Fibroblast of lung (primary cell): ENCODE data around the gene SEC61B.

Experiments used
- CTCF ChIP-seq, 2 donors: IDR thresholded peaks in 1 of 2; conservative IDR thresholded peaks in 1 of 2; 1 replicate in 1 of 2; 2 replicates in 1 of 2; pipeline ENCODE4 v1.5.1; 2011 to 2012; ENCODE audit warnings: low read length in 2 of 2, control low read depth in 1 of 2, inconsistent platforms in 1 of 2, low read depth in 1 of 2, mild to moderate bottlenecking in 1 of 2
- EZH2 ChIP-seq: IDR thresholded peaks from 2 replicates; pipeline ENCODE4 v1.5.1; 2012; ENCODE audit warnings: low read length, control low read depth, mild to moderate bottlenecking; ENCODE audit errors: missing control alignments

GRCh38 chr9:99274495-99274894 lies 52.4 kb downstream of the SEC61B start:
- no peak for TF ChIP-seq CTCF (conservative IDR thresholded peaks at IDR 0.05 in 1 of 2, IDR thresholded peaks at IDR 0.05 in 1 of 2; ENCODE audit: low read depth in 1 of 2, low read length in 2 of 2)
- no peak for TF ChIP-seq EZH2
